Esophagus muscularis mucosa (tissue), 4 donors: ENCODE data around the gene NTPCR. TPM values are rescaled to one million over a fixed set of nuclear protein-coding genes. Genes with fewer than 3 reads are reported as not detected.

Experiments used
- DNase-seq: peaks from one replicate; pipeline ENCODE4 v3.0.0-alpha.2; 2017; ENCODE audit errors: extremely low spot score
- H3K27ac ChIP-seq, 4 donors: fragments of 200-600 bp; sonication (generic); replicated peaks in 1 of 4; 1 replicate in 3 of 4; 2 replicates in 1 of 4; pipeline ENCODE4 v1.5.1; 2016 to 2019; ENCODE audit warnings: mild to moderate bottlenecking in 1 of 4
- H3K27me3 ChIP-seq, 4 donors: fragments of 200-600 bp; sonication (generic); one replicate each; pipeline versions ENCODE4 v1.5.1 to v1.6.0; 2016 to 2019
- H3K36me3 ChIP-seq, 4 donors: fragments of 200-600 bp; sonication (generic); one replicate each; pipeline ENCODE4 v1.5.1; 2016 to 2019
- H3K4me1 ChIP-seq, 4 donors: fragments of 200-600 bp; sonication (generic); one replicate each; pipeline ENCODE4 v1.5.1; 2016 to 2019
- H3K4me3 ChIP-seq, 4 donors: fragments of 200-600 bp; sonication (generic); 1 replicate in 2 of 4; 2 replicates in 2 of 4; pipeline ENCODE4 v1.5.1; 2016 to 2019; ENCODE audit warnings: mild to moderate bottlenecking in 4 of 4, moderate library complexity in 1 of 4
- H3K9me3 ChIP-seq, 4 donors: fragments of 200-600 bp; sonication (generic); 1 replicate in 3 of 4; 2 replicates in 1 of 4; pipeline ENCODE4 v1.5.1; 2016 to 2019
- CTCF ChIP-seq, 3 experiments: fragments of 200-600 bp in 2 of 3; fragments of 450-650 bp in 1 of 3; sonication (generic) in 2 of 3; IDR thresholded peaks; one replicate each; pipeline ENCODE4 v1.5.1; 2017 to 2019; ENCODE audit warnings: antibody characterized with exemption in 3 of 3, mild to moderate bottlenecking in 2 of 3, moderate library complexity in 1 of 3
- EP300 ChIP-seq: sonication (generic); formaldehyde crosslinking; IDR thresholded peaks from one replicate; pipeline ENCODE4 v1.6.1; 2017; ENCODE audit warnings: antibody characterized with exemption
- POLR2A ChIP-seq: fragments of 450-650 bp; IDR thresholded peaks from one replicate; pipeline ENCODE4 v1.6.1; 2017; ENCODE audit warnings: antibody characterized with exemption, moderate library complexity, mild to moderate bottlenecking, low read depth
- POLR2AphosphoS5 ChIP-seq, 2 donors: sonication (generic); formaldehyde crosslinking; IDR thresholded peaks; one replicate each; pipeline ENCODE4 v1.6.1; 2017; ENCODE audit warnings: antibody characterized with exemption in 2 of 2
- WGBS: methylation state at CpG from one replicate; pipeline ENCODE4 v1.1.5; 2018; 5-methylcytosine and 5-hydroxymethylcytosine counted together
- intact Hi-C: fragments of 100-400 bp; cut with DNase I; formaldehyde crosslinking; loops from one replicate; pipeline ENCODE4 v1.15.1; 2023
- total RNA-seq, 4 donors: library from RNA; depleted of rRNA; stranded (reverse); fragments of >200 nt; gene quantifications; one replicate each; pipeline versions ENCODE4 v1.1.0 to v1.2.1, GENCODE V29; 2016

NTPCR gene
- total RNA-seq, 4 donors from 2014 or later: 21.7 to 26.6 (median 24.6) TPM

- peaks cover 0 to 5% (median under 1%) of the 10 kb centered on the region in 4 donors for H3K36me3 ChIP-seq
Measured at GRCh38 chr1:232992227-232992626, 41.8 kb downstream of the NTPCR start.

GRCh38 chr1:232993555-232993954 is 43.1 kb downstream of the NTPCR start:
- 98% methylated on average over 3 of the region's 3 CpGs for WGBS
- DNase-seq: no peak
- TF ChIP-seq EP300 (no peak), POLR2AphosphoS5 (IDR thresholded peaks at IDR 0.05) (no peak), POLR2A (no peak), CTCF (IDR thresholded peaks at IDR 0.05) (no peak)
- no peak overlapping the region for H3K4me3 ChIP-seq
- H3K27ac ChIP-seq: no peak overlapping the region
- H3K4me1 ChIP-seq: no peaks in the 10 kb centered on the region
- H3K27me3 ChIP-seq: no peaks in the 10 kb centered on the region
- H3K36me3 ChIP-seq: peaks cover 0 to 17% (median 7%) of the 10 kb centered on the region in 4 donors
- intact Hi-C loops: no loop called here
- H3K9me3 ChIP-seq: no peaks in the 10 kb centered on the region

More at GRCh38 chr1:232992227-232992626, 41.8 kb downstream of the NTPCR start:
- Histone ChIP-seq H3K27ac (no peak overlapping the region), H3K9me3 (no peaks in the 10 kb centered on the region), H3K4me3 (no peak overlapping the region), H3K4me1 (no peaks in the 10 kb centered on the region), H3K27me3 (no peaks in the 10 kb centered on the region)
- TF ChIP-seq EP300 (no peak), POLR2AphosphoS5 (IDR thresholded peaks at IDR 0.05) (no peak), CTCF (IDR thresholded peaks at IDR 0.05) (no peak), POLR2A (no peak)
- 85% methylated on average over 3 of the region's 3 CpGs for WGBS
- intact Hi-C loops: no loop called here
- no peak for DNase-seq

- WGBS: 85% methylated on average over 2 of the region's 2 CpGs
- H3K4me3 ChIP-seq: no peak overlapping the region
- no peaks in the 10 kb centered on the region for H3K4me1 ChIP-seq
- no peak overlapping the region for H3K27ac ChIP-seq
- intact Hi-C loops: no loop called here
- DNase-seq: no peak
- no peak for TF ChIP-seq POLR2A
- TF ChIP-seq CTCF (IDR thresholded peaks at IDR 0.05): no peak
- no peak for TF ChIP-seq EP300
- no peak for TF ChIP-seq POLR2AphosphoS5 (IDR thresholded peaks at IDR 0.05)
- H3K27me3 ChIP-seq: no peaks in the 10 kb centered on the region
- H3K9me3 ChIP-seq: no peaks in the 10 kb centered on the region
- H3K36me3 ChIP-seq: peaks cover 0 to 33% (median 11%) of the 10 kb centered on the region in 4 donors
Measured at GRCh38 chr1:232995189-232995588, 44.8 kb downstream of the NTPCR start.

- TF ChIP-seq POLR2A (no peak), CTCF (IDR thresholded peaks at IDR 0.05) (no peak), EP300 (no peak), POLR2AphosphoS5 (IDR thresholded peaks at IDR 0.05) (no peak)
- intact Hi-C loops: no loop called here
- WGBS: 80% methylated on average over 2 of the region's 2 CpGs
- H3K36me3 ChIP-seq: peaks cover 0 to 39% (median 12%) of the 10 kb centered on the region in 4 donors
- H3K4me3 ChIP-seq: no peak overlapping the region
- no peak overlapping the region for H3K27ac ChIP-seq
- H3K27me3 ChIP-seq: no peaks in the 10 kb centered on the region
- no peaks in the 10 kb centered on the region for H3K4me1 ChIP-seq
- DNase-seq: no peak
- no peaks in the 10 kb centered on the region for H3K9me3 ChIP-seq
Measured at GRCh38 chr1:232996143-232996542, 45.7 kb downstream of the NTPCR start.

GRCh38 chr1:232998138-232998537 is 47.7 kb downstream of the NTPCR start:
- intact Hi-C loops: no loop called here
- no peaks in the 10 kb centered on the region for H3K4me1 ChIP-seq
- 98% methylated on average over 14 of the region's 15 CpGs for WGBS
- no peaks in the 10 kb centered on the region for H3K27me3 ChIP-seq
- peaks cover 0 to 39% (median 12%) of the 10 kb centered on the region in 4 donors for H3K36me3 ChIP-seq
- DNase-seq: no peak
- no peak overlapping the region for H3K4me3 ChIP-seq
- TF ChIP-seq POLR2AphosphoS5 (IDR thresholded peaks at IDR 0.05): no peak
- TF ChIP-seq CTCF (IDR thresholded peaks at IDR 0.05): no peak
- no peak for TF ChIP-seq EP300
- TF ChIP-seq POLR2A: no peak
- H3K9me3 ChIP-seq: no peaks in the 10 kb centered on the region
- no peak overlapping the region for H3K27ac ChIP-seq
